G401 (cell line): ENCODE data around the gene RHOA. TPM values are rescaled to one million over a fixed set of nuclear protein-coding genes. Genes with fewer than 3 reads are reported as not detected.
"Not testable (repeated sequence)": the region's sequence is repeated elsewhere in the genome, so short reads cannot be mapped to it uniquely, and the experiment has no call there.

Experiments used
- DNase-seq: peaks from one replicate; pipeline ENCODE4 v3.0.0-alpha.2; 2015; ENCODE audit warnings: low spot score
- in situ Hi-C: cut with HindIII; loops from 2 replicates; pipeline ENCODE4 v1.10.0; 2016; ENCODE audit warnings: low sequenced_read_pairs, mixed read lengths
- total RNA-seq: library from RNA; depleted of rRNA; stranded (reverse); fragments of >200 nt; shearing (Covaris generic); gene quantifications from 2 replicates; pipeline ENCODE4 v1.2.3, GENCODE V29; 2014; rRNA removed

Gene RHOA
- total RNA-seq, 1 experiment from 2014 or later, result 605 TPM

- DNase-seq, result peak; percentile 87
- in situ Hi-C loops, result no loop called here
Measured at GRCh38 chr3:49339941-49340800, 71.6 kb downstream of the RHOA start, which contains the start of gene USP4. Gene USP4, minus strand, starts transcription at chr3:49340053. Its CDS starts 29 bp downstream, at chr3:49340024.

GRCh38 chr3:49339581-49339940, 72.2 kb downstream of the RHOA start:
- in situ Hi-C loops, result no loop called here
- DNase-seq, result no peak

- in situ Hi-C loops, result no loop called here
Measured at GRCh38 chr3:49333916-49334633, 77.7 kb downstream of the RHOA start.

GRCh38 chr3:49333091-49333490, 78.7 kb downstream of the RHOA start:
- in situ Hi-C loops, result no loop called here
- DNase-seq, result no peak

More at GRCh38 chr3:49333916-49334633, 77.7 kb downstream of the RHOA start:
- no peak for DNase-seq

- in situ Hi-C loops, result loop anchor here (10.0 kb wide), 1 partner anchor 184 kb away; no protein-coding TSS in a partner anchor
- no peak for DNase-seq
Measured at GRCh38 chr3:49329186-49329585, 82.6 kb downstream of the RHOA start.

- in situ Hi-C loops, result loop anchor here (10.0 kb wide), 1 partner anchor 184 kb away; no protein-coding TSS in a partner anchor
- DNase-seq, result not testable (repeated sequence)
Measured at GRCh38 chr3:49328350-49328749, 83.4 kb downstream of the RHOA start.

GRCh38 chr3:49327485-49327884, 84.3 kb downstream of the RHOA start:
- no peak for DNase-seq
- in situ Hi-C loops, result loop anchor here (10.0 kb wide), 1 partner anchor 183 kb away; no protein-coding TSS in a partner anchor

- in situ Hi-C loops, result loop anchor here (10.0 kb wide), 1 partner anchor 180 kb away; no protein-coding TSS in a partner anchor
- no peak for DNase-seq
Measured at GRCh38 chr3:49324768-49325167, 87.0 kb downstream of the RHOA start.

GRCh38 chr3:49316696-49317457, 94.9 kb downstream of the RHOA start:
- DNase-seq, result no peak
- in situ Hi-C loops, result no loop called here

- in situ Hi-C loops, result no loop called here
- no peak for DNase-seq
Measured at GRCh38 chr3:49313896-49314688, 97.7 kb downstream of the RHOA start.

- no peak for DNase-seq
- in situ Hi-C loops, result no loop called here
Measured at GRCh38 chr3:49311283-49311682, 100.5 kb downstream of the RHOA start.

- in situ Hi-C loops, result no loop called here
Measured at GRCh38 chr3:49310677-49311076, 101.1 kb downstream of the RHOA start.

More at GRCh38 chr3:49310677-49311076, 101.1 kb downstream of the RHOA start:
- DNase-seq, result no peak

Other genes starting within 250 kb of the RHOA start
- gene CCDC71, start 245.6 kb downstream of the RHOA start, total RNA-seq, result 60.1 and 69.5 TPM in 2 replicates
- 20.0 and 30.9 TPM in 2 replicates for gene KLHDC8B, start 240.4 kb downstream of the RHOA start, total RNA-seq
- gene C3orf62, start 134.7 kb downstream of the RHOA start, total RNA-seq, result 0.31 and 1.7 TPM in 2 replicates
- 21.6 and 25.3 TPM in 2 replicates for gene USP4, start 71.9 kb downstream of the RHOA start, total RNA-seq
- gene GPX1, start 53.6 kb downstream of the RHOA start, total RNA-seq, result 2.5 TPM in 1 of 2 replicates, not detected in the other
- 23.7 and 25.7 TPM in 2 replicates for gene TCTA, start 447 bp upstream of the RHOA start, total RNA-seq
- 0.14 and 0.55 TPM in 2 replicates for gene AMT, start 10.5 kb upstream of the RHOA start, total RNA-seq
- 7.4 and 7.8 TPM in 2 replicates for gene NICN1, start 17.3 kb upstream of the RHOA start, total RNA-seq
- 91.3 and 143 TPM in 2 replicates for gene DAG1, start 58.3 kb upstream of the RHOA start, total RNA-seq
- gene BSN, start 142.5 kb upstream of the RHOA start, total RNA-seq, result 0.24 and 0.31 TPM in 2 replicates